ENCODE data around the gene SPATA46. TPM values are rescaled to one million over a fixed set of nuclear protein-coding genes. Genes with fewer than 3 reads are reported as not detected.
"Not testable (repeated sequence)": the region's sequence is repeated elsewhere in the genome, so short reads cannot be mapped to it uniquely, and the experiment has no call there.

Gene SPATA46, protein sequence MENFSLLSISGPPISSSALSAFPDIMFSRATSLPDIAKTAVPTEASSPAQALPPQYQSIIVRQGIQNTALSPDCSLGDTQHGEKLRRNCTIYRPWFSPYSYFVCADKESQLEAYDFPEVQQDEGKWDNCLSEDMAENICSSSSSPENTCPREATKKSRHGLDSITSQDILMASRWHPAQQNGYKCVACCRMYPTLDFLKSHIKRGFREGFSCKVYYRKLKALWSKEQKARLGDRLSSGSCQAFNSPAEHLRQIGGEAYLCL
- not detected for total RNA-seq

DNA sequence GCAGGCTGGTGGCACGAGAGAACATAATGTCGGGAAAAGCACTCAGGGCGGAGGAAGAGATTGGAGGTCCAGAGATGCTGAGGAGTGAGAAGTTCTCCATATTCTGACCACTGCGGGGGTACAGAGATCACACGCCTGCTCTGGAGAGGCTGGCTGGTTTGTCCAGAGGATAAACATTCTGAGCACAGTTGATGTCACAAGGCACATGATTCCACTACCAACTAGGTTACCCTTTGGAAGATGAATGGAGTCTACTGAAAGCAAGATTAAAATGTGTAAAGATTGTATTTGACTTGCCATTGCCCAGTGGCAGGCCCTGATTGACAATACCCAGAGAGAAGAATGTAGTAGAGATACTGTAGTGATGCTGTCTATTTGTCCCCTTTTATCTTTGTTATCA, at the start of gene SPATA46:
Gene SPATA46 (minus strand): TSS at position 164 of the 400 bp plus-strand sequence. CDS start 64 bp downstream, at position 100.
- DNase-seq = no peak

DNA sequence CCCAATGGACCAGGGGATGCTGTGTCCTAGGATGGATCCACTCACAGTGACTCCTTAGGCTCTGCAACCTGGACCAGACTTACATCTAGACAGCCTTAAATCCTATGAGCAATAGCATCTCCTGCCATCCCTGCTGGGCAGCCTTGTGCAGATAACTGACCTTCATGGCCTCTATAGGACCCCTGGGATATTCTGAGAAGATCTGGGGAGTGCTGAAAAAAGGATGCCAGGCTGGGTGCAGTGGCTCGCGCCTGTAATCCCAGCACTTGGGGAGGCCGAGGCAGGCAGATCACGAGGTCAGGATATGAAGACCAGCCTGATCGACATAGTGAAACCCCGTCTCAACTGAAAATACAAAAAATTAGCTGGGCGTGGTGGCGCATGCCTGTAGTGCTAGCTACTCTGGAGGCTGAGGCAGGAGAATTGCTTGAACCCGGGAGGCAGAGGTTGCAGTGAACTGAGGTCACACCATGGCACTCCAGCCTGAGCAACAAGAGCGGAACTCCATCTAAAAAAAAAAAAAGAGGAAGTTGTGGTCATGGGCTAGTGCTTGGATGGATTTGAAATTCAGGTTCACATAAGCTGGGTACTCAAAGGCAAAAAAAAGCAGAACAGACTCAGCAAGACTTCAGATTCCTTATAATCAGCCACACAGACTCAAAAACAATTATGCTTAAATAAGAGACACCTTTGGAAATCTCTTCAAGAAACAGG, 46.2 kb upstream of the SPATA46 start:
- no peak for DNase-seq

- DNase-seq = no peak
These were observed 44.9 kb upstream of the SPATA46 start for GRCh38 chr1:162421258-162422164.

GRCh38 chr1:162420120-162420519, 43.5 kb upstream of the SPATA46 start:
- no peak for DNase-seq

DNA sequence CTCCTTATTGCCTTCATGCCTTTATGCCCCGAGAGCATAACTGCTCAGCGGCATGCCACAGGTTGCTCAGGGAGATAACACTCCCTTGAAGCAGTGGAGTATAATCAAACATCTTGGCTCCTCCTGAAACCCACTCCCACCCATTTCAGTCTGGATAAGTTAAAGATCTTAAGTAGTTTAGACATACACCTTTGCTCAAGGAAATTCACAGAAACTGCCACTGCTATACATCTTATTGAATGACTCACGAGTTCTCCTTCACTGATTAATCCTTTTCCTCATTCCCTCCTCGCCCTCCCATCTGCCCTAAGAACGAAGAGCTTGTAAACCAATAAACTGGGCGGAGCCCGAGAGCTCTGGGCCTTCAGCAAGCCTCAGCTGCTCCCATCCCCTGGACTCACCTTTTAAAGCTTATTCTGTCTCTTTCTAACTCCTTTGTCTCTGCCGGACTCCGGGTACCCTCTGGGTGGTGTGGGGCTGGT, 42.8 kb upstream of the SPATA46 start:
- not testable (repeated sequence) for DNase-seq

- not testable (repeated sequence) for DNase-seq
These were observed 41.9 kb upstream of the SPATA46 start for GRCh38 chr1:162418584-162418983.

- no peak for DNase-seq
These were observed 41.0 kb upstream of the SPATA46 start for GRCh38 chr1:162417650-162418049.

GRCh38 chr1:162416909-162417308, 40.3 kb upstream of the SPATA46 start:
- DNase-seq = no peak

- DNase-seq = no peak
These were observed 39.6 kb upstream of the SPATA46 start for GRCh38 chr1:162416215-162416614.

DNA sequence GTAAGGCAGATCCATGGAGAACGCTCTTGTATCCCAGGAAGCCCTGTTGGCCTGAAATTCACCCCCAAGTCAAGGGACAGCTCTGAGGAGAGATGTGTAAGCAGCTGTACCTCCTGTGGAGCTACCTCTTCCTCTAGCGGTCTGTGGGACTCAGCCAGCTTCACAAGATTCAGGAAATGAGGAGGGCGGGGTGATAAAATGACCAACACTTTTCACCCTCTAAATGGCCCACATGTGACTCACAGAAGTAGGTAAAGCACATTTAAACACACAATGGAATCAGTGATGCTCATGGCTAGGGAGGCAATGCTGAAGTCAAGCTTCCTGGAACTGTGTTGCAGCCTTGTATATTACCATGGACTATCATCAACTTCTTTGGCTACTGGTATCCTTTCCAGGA, 35.3 kb upstream of the SPATA46 start, which contains the start of gene SH2D1B:
Gene SH2D1B (minus strand): TSS at position 135 of the 400 bp plus-strand sequence. CDS start 120 bp downstream, at position 15.
- no peak for DNase-seq

DNA sequence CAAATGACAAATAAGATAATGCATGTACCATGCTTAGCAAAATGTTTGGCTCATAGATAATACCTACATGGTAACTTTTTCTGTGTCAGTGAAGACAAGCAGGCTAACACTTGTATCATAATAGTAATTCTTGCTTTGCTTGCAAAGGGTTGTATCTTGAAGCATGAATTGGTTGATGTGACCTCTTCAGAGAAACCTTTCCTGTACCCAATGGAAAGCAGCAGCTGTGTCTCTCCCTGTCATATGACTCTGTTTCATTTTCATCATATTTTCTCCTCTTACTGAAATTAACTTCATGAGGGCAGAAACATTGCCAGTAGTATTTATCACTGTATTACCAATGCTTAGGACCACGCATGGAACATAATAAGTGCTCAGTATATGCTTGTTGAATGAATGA, 30.9 kb upstream of the SPATA46 start:
- DNase-seq = no peak

DNA sequence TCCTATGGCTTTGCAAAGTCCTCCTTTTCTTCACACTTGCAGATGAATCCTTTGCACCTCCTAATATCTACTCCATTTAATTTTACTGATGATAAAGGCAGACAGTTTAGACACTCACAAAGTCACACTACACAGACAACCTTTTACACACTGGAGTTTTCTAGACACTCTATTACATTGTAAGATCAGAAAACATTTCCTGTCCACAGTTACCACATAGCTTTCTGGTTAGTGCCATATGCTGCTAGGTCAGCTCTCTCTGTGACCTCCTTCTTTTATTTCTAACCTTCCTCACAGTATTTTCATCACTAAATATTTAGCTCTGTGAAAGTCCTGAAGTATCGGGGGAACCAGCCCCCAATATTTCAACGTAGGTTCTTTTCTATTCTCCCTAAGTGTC, 30.2 kb upstream of the SPATA46 start:
- DNase-seq = no peak

GRCh38 chr1:162405800-162406199, 29.1 kb upstream of the SPATA46 start:
- no peak for DNase-seq

DNA sequence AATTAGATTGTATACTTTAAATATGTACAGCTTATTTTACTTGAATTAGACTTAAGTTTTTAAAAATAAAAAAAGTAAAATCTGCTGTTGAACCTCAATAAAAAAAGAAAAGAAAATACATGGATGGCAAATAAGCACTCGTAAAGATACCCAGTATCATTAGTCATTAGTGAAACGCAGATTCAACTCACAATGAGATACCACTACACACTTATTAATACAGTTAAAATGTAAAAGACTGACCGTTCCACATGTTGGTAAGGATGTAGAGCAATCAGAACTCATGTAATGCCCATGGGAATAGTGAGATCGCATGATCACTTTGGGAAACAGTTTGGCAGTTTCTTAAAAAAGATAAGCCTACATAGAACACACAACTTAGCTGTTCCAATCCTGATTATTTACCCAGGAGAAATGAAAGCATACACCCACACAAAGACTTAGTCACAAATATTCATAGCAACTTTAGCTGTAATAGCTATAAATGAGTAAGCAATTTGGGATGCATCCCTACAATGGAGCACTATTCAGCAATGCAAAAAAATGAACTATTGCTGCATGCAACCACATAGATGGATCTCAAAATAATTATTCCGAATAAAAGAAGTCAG, 28.0 kb upstream of the SPATA46 start:
- DNase-seq = no peak

DNA sequence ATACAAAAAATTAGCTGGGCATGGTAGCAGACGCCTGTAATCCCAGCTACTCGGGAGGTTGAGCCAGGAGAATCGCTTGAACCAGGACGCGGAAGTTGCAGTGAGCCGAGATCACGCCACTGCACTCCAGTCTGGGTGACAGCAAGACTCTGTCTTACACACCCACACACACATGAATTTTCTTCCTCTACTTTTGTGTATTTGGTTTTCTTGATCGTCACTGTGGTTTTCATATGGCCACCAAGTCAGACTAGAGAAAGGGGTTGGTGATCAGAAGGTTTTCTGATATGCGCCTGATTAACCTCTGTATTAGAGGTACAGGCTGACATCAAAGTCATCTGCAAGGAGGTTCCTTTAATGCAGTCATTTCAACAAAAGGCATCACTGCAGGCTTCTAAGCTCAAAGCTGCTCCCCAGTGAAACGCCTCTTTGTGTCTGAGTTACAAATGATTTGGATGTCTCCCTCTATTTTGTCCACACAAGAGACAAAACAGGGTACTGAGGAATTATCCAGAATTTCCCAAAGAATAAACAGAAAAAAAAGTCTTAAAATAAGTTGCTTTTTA, 24.2 kb upstream of the SPATA46 start:
- DNase-seq = no peak

GRCh38 chr1:162398999-162399580, 22.4 kb upstream of the SPATA46 start:
- DNase-seq = no peak

- DNase-seq = no peak
These were observed 21.4 kb upstream of the SPATA46 start for GRCh38 chr1:162397943-162398560.

- DNase-seq = no peak
These were observed 20.4 kb upstream of the SPATA46 start for GRCh38 chr1:162397039-162397448.

DNA sequence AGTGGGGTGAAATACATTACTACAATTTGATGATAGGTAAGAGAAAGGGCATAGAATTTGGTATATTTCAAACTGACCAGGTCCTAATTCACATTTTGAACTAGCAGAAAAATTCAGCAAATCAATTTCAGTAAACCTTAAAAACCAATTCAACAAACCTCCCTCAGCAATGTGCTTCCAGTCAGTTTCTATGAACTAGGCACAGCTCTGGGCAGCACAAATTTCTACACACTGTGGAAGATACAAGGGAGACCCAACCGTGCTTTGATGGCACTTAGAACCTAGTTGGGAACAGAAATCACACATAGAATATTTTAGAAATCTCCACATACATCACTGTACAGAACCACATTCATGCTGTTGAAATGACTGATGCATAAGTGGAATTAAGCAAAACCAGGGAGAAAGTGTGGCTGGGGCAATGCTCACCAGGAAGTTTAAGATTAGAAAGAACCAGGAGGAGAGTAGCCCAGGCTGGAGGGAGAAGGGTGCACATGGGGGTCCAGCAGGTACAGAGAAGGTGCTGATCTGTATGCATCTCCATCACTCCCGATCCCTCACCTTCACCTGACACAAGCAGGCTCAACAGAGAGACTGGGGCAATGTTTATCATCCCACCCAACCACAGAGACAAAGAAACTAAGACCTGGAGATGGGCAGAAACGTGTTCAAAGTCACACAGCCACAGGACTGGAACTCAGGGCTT, 19.7 kb upstream of the SPATA46 start:
- DNase-seq = no peak

DNA sequence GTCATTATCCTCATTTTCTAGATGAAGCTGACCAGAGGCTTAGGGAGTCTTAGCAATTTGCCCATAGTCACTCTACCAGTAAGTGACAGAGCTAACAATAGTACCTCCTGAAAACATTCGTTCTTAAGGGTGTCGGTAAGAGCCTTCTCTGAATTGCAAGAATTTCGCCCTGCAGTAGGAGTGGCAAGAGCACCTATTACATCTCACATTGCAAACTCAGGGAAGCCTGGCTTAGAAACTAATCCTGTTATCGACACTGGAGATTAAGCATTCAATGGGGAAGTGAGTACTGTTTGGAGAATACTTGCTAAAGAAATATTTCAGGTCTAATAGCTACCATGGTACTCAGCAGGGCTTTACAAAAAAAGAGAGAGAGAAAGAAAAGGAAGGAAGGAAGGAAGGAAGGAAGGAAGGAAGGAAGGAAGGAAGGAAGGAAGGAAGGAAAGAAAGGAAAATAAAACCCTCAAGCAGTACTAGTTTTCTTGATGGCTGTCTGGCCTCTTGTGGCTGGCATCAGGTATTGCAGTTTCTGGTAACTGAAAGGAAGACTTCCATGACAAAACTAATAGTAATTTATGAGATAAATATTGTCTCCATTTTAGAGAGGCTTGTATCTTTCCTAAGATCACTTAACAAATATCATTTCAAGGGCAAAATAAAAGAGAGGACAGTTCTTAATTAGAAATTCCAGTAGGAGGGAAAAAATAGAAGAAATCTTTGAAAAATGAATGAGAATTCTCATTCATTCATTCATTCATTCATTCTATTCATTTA, 15.3 kb upstream of the SPATA46 start:
- DNase-seq = no peak
